ENCODE measurements around the gene CACNA1A.

Gene CACNA1A

GRCh38 chr19:13493516-13494310, 12.6 kb downstream of the CACNA1A start:
- H3K27ac ChIP-seq = no peak overlapping the region
- TF ChIP-seq ZFX (IDR thresholded peaks at IDR 0.05) = no peak
- TF ChIP-seq, protein P1, sequence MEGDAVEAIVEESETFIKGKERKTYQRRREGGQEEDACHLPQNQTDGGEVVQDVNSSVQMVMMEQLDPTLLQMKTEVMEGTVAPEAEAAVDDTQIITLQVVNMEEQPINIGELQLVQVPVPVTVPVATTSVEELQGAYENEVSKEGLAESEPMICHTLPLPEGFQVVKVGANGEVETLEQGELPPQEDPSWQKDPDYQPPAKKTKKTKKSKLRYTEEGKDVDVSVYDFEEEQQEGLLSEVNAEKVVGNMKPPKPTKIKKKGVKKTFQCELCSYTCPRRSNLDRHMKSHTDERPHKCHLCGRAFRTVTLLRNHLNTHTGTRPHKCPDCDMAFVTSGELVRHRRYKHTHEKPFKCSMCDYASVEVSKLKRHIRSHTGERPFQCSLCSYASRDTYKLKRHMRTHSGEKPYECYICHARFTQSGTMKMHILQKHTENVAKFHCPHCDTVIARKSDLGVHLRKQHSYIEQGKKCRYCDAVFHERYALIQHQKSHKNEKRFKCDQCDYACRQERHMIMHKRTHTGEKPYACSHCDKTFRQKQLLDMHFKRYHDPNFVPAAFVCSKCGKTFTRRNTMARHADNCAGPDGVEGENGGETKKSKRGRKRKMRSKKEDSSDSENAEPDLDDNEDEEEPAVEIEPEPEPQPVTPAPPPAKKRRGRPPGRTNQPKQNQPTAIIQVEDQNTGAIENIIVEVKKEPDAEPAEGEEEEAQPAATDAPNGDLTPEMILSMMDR (conservative IDR thresholded peaks at IDR 0.05) = no peak

GRCh38 chr19:13492128-13492527, 14.2 kb downstream of the CACNA1A start:
- TF ChIP-seq, protein P1 (conservative IDR thresholded peaks at IDR 0.05) = no peak
- no peak for TF ChIP-seq ZFX (IDR thresholded peaks at IDR 0.05)
- no peak overlapping the region for H3K27ac ChIP-seq

DNA sequence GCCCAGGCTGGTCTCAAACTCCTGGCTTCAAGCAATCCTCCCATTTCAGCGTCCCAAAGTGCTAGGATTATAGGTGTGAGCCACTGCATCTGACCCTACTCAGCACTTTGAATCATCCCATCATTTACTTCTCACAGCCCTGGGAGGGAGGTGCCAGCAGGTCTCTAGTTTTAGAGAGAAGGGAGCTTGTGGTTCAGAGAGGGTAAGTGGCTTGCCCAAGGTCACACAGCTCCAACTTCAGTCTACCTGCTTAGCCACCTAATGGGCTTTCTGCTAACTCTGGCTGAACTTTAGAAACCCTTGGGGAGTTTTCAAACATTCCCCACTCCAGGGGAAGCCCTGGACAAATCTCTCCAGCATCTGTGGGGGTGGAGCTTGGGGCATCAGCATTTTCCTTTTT, 18.3 kb downstream of the CACNA1A start:
- no peak overlapping the region for H3K27ac ChIP-seq
- TF ChIP-seq, protein P1 (conservative IDR thresholded peaks at IDR 0.05) = no peak
- no peak for TF ChIP-seq ZFX (IDR thresholded peaks at IDR 0.05)

DNA sequence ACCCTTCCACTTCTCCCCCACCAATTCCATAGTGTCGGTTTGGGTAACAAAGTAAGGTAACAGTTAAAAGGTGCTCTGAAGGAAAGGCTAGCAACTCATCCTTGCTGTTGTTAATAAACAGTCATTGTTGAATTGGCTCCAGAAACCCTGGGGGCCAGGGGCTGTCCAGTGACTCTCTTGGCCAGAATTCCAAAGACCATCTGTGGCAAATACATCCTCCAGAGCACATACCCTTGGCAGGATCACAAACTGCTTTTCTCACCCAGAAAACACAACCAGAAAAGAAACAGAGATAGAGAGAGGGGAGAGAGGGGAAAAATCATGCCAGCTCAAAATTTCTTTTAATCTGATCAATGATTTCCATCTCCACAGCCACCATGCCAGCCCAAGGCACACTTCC, 22.1 kb downstream of the CACNA1A start:
- H3K27ac ChIP-seq = no peak overlapping the region
- no peak for TF ChIP-seq ZFX (IDR thresholded peaks at IDR 0.05)

GRCh38 chr19:13483215-13483614, 23.1 kb downstream of the CACNA1A start:
- TF ChIP-seq ZFX (IDR thresholded peaks at IDR 0.05) = no peak
- TF ChIP-seq, protein P1 (conservative IDR thresholded peaks at IDR 0.05) = no peak
- no peak overlapping the region for H3K27ac ChIP-seq

- no peak overlapping the region for H3K27ac ChIP-seq
- TF ChIP-seq, protein P1 (conservative IDR thresholded peaks at IDR 0.05) = no peak
- no peak for TF ChIP-seq ZFX (IDR thresholded peaks at IDR 0.05)
Observed at GRCh38 chr19:13478576-13478975, 27.7 kb downstream of the CACNA1A start.

DNA sequence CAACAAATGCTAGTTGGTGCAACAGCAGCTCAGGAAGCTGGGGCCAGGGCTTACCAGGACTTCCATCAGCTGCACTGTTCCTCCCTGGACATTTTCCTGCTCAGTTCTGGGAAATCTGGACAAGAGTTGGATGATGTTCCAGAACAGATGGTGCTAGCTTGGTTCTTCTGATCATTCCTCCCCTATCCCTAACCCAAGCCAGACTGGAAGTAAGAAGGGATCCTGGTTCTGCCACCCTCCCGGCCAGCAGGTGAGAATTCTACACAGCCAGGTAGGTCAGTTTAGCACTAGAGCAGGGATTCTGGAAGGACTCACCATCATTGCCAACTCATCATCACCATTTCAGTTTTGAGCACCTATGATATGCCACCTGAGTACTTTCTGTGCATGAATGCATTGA, 30.2 kb downstream of the CACNA1A start:
- TF ChIP-seq ZFX (IDR thresholded peaks at IDR 0.05) = no peak
- TF ChIP-seq, protein P1 (conservative IDR thresholded peaks at IDR 0.05) = no peak
- H3K27ac ChIP-seq = no peak overlapping the region

DNA sequence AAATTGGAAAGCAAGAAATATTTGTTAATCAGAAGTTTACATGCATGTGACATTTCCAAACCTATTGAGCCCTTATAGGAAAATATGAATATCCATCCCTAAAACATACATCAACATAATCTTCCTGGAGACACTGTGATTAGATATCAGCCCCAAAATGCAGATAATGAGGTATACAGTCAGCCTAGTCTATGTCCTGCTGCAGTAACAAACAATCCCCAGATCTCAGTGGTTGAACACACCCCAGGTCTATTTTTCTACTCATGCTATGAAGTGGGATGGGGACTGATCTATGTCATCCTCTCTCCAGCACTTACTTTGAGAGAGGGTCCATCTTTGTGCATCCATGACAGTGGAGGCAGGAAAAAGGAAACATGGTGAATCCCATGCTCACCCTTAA, 31.2 kb downstream of the CACNA1A start:
- no peak overlapping the region for H3K27ac ChIP-seq
- TF ChIP-seq, protein P1 (conservative IDR thresholded peaks at IDR 0.05) = no peak
- no peak for TF ChIP-seq ZFX (IDR thresholded peaks at IDR 0.05)

Data from C4-2B (cell line).